Measurements from ENCODE around the gene PITPNM2.
A peak's percentile ranks its signal among the peaks of the same experiment; 100 is the strongest.
"Not testable (repeated sequence)": the region's sequence is repeated elsewhere in the genome, so short reads cannot be mapped to it uniquely, and the experiment has no call there.

Gene PITPNM2

DNA sequence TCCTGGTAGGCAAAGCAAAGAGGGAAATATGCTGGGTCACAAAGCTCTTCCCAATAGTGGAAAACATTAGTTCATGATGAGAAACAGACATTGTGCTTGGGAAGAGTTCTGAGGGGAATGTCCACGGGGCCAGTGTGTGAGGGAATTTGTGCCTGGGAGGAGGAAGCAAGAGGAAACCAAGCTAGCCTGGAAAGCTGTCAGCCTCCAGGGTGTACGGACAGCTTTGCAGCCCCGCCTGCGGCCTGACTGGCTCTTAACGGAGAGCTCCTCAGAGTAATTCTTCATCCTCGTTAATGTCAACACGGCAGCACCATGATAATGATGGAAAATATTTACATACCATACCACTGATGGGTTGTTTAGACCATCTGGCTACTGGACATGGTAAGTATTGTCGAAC is 32.4 kb downstream of the PITPNM2 start:
- DNase-seq, result no peak

DNA sequence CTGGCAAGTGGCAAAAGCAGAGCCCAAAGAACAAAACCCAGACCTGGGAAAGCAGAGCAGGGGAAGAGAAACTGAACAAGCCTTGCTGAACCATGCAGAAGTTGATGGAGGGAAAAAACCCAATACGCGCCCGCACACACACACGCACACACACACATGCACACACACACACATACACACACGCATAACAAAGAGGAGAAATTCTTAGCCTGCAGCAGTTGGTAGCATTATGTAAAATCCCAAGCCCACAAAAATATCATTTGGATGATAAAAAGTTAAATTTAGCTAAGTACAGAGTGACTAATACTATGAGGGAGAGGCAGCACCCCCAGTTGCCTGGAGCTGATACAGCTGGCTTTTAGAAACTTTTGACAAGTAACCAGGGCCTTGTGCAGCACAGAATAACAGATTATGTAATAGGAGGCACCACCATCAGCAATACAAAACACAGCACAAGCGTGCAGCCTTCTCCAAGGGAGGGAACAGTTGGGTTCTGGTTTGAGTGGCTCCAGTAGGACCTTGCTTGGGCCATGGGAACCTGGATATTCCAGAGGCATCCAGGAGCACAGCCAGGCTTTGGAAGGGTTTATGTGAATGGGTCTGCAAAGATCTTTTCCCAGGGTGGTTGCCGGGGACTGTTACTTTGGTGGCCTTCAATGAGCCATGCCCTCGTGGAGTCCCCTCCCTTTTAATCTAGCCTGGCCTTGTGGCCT is 35.3 kb downstream of the PITPNM2 start:
- DNase-seq, result no peak

GRCh38 chr12:123114304-123115083 is 36.4 kb downstream of the PITPNM2 start:
- no peak for DNase-seq

DNA sequence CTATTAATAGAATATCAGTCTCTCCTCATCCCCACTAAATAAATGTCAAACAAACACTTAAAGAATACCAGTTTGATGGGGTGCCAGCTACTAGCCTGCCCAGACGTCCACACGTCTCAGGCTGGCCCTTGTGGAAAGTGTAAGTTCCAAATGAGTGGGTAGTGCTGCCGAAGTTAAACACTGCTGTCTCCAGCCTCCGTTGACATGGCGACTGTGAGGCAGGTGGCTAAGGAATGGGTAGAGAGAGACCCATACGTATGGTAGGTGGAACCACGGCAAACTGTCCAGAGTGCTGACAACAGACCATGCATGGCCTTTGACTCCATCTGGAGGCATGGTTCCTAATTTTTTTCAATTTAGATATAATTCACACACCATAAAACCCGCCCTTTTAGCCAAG is 37.9 kb downstream of the PITPNM2 start:
- DNase-seq, result no peak

DNA sequence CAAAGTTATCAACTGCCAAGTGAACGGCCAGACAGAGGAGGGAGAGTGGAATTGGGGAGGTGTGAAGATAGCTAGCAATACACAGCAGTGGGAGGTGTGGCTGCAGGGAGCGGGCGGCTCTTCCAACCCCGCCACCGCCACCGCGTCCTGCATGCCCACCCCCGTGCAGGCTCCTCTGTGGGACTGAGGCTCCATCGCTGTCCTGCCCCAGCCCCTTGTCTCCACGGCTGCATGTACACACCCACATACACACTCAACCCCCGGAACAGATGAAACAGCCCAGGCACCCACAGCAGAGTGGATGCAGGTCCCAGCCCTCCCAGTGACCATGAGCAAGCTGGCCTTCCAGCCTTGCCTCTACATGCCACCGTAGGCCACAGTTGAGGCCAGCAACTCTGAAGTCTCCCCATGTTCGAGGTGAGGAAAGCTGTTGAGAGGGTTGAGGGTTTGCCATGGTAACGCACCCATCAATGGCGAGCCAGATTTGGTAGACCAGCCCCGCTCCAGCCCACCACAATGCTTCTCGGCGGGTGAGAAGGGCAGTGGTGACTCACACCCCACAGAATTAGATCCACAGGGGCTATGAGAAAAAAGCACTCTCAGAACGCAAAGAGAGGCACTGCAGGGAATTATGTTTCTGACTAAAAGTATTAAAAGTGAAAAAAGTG is 39.3 kb downstream of the PITPNM2 start:
- DNase-seq, result no peak

- DNase-seq, result peak; percentile 47
Observed at GRCh38 chr12:123109319-123109772, 41.5 kb downstream of the PITPNM2 start.

- DNase-seq, result no peak
Observed at GRCh38 chr12:123108682-123109066, 42.2 kb downstream of the PITPNM2 start.

- no peak for DNase-seq
Observed at GRCh38 chr12:123107926-123108681, 42.8 kb downstream of the PITPNM2 start.

GRCh38 chr12:123106640-123107359 is 44.1 kb downstream of the PITPNM2 start:
- no peak for DNase-seq

GRCh38 chr12:123105211-123105826 is 45.6 kb downstream of the PITPNM2 start:
- DNase-seq, result no peak

- no peak for DNase-seq
Observed at GRCh38 chr12:123104809-123105208, 46.1 kb downstream of the PITPNM2 start.

- DNase-seq, result not testable (repeated sequence)
Observed at GRCh38 chr12:123104094-123104493, 46.8 kb downstream of the PITPNM2 start.

- DNase-seq, result no peak
Observed at GRCh38 chr12:123102781-123103503, 47.9 kb downstream of the PITPNM2 start.

- DNase-seq, result no peak
Observed at GRCh38 chr12:123102366-123102765, 48.5 kb downstream of the PITPNM2 start.

DNA sequence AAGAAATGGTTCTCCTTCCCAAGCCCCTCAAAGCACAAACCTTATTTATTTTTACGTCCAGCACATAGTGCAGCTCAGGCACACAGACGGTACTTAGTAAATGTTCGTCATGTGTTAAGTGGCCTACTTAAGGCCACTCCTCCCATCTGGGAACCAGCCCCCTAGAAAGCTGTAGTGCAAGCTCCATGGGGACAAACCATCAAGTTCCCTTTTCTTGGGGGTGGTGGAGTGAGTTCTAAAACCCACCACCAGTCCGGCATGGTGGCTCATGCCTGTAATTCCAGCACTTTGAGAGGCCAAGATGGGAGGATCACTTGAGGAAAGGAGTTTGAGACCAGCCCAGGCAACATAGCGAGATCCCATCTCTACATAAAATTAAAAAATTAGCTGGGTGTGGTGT is 49.4 kb downstream of the PITPNM2 start:
- no peak for DNase-seq

Measured in retina (tissue), 1 donor.